GM18505 (cell line): ENCODE results near the gene HSPB8.

Source experiments
- ATAC-seq: cut with Tn5 transposase; IDR thresholded peaks from one replicate; pipeline ENCODE4 v1.9.1; 2021; ENCODE audit not compliant: unreplicated experiment
- POLR2A ChIP-seq: IDR thresholded peaks from 4 replicates; pipeline ENCODE4 v1.6.1; 2011; ENCODE audit warnings: borderline replicate concordance; ENCODE audit not compliant: insufficient read depth, insufficient read length; ENCODE audit errors: extremely low read depth

HSPB8 gene

GRCh38 chr12:119177724-119178380, 879 bp upstream of the HSPB8 start:
- no peak for ATAC-seq
- no peak for TF ChIP-seq POLR2A

GRCh38 chr12:119179335-119180021, 747 bp downstream of the HSPB8 start:
- TF ChIP-seq POLR2A = no peak
- no peak for ATAC-seq

- ATAC-seq = no peak
- TF ChIP-seq POLR2A = no peak
Measured at GRCh38 chr12:119180380-119181040, 1.8 kb downstream of the HSPB8 start.

- no peak for ATAC-seq
- no peak for TF ChIP-seq POLR2A
Measured at GRCh38 chr12:119181202-119181601, 2.5 kb downstream of the HSPB8 start.

GRCh38 chr12:119181944-119182343, 3.2 kb downstream of the HSPB8 start:
- TF ChIP-seq POLR2A = no peak
- ATAC-seq = no peak

- ATAC-seq = no peak
- no peak for TF ChIP-seq POLR2A
Measured at GRCh38 chr12:119182701-119183493, 4.2 kb downstream of the HSPB8 start.

GRCh38 chr12:119183942-119184695, 5.4 kb downstream of the HSPB8 start:
- TF ChIP-seq POLR2A = no peak
- ATAC-seq = no peak

- TF ChIP-seq POLR2A = no peak
- no peak for ATAC-seq
Measured at GRCh38 chr12:119195256-119195655, 16.5 kb downstream of the HSPB8 start.

- no peak for TF ChIP-seq POLR2A
- no peak for ATAC-seq
Measured at GRCh38 chr12:119198440-119198839, 19.7 kb downstream of the HSPB8 start.

- no peak for ATAC-seq
- no peak for TF ChIP-seq POLR2A
Measured at GRCh38 chr12:119200601-119201000, 21.9 kb downstream of the HSPB8 start.

- no peak for TF ChIP-seq POLR2A
- no peak for ATAC-seq
Measured at GRCh38 chr12:119201789-119202543, 23.2 kb downstream of the HSPB8 start.

GRCh38 chr12:119202544-119202943, 23.8 kb downstream of the HSPB8 start:
- no peak for ATAC-seq
- TF ChIP-seq POLR2A = no peak

- TF ChIP-seq POLR2A = no peak
- ATAC-seq = no peak
Measured at GRCh38 chr12:119204131-119204530, 25.4 kb downstream of the HSPB8 start.
